ENCODE results near the gene GSTA2.
"Not testable (repeated sequence)": the region's sequence is repeated elsewhere in the genome, so short reads cannot be mapped to it uniquely, and the experiment has no call there.

Gene GSTA2

DNA sequence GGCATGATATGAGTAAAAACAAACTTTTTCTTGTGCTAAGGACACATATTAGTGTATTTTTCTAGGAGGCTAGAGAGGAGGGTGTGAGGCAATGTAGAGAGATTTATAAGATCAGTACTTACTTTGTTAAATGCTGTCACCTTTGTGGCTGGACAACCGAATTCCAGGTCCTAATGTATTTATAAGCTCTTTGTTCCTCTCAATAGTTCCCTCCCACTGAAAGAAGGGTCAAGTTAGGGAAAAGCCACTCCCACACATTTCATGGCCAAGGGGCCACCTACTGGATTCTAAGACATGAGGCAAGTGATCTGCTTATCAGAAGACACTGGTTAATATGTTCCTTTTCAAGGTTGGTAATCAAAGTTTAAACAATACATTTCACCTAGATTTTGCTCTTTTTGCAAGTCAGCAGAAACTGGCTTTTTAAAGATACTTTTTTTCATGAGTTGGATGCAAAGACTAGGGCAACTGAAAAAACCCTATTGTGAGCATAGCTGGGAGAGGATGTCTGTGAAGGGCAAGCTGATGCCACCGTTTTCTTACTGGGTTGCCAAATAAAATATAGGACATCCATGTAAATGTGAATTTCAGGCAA, at the start of gene GSTA2:
GSTA2 (minus strand) TSS at position 154 of the 595 bp plus-strand sequence. CDS start 5,528 bp downstream, outside the sequence.
- DNase-seq: not testable (repeated sequence)

DNA sequence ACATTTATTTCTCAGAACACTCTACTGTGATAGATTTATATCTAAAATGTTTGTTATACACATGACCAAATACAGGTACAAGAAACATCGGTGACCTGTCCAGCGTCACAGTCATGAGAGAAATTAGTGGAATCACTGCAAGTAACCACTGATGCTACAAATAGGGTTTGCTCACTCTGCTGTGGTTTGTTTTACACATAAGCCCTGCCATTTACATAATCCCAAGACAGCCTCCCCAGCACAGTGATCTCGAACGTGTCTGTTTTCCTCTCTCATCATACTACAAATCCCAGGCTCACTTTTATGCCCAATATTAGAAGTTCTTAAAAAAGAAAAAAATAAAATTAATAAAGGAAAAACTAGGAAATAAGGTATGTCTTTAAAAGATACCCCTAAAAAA, 46.5 kb upstream of the GSTA2 start:
- not testable (repeated sequence) for DNase-seq

DNA sequence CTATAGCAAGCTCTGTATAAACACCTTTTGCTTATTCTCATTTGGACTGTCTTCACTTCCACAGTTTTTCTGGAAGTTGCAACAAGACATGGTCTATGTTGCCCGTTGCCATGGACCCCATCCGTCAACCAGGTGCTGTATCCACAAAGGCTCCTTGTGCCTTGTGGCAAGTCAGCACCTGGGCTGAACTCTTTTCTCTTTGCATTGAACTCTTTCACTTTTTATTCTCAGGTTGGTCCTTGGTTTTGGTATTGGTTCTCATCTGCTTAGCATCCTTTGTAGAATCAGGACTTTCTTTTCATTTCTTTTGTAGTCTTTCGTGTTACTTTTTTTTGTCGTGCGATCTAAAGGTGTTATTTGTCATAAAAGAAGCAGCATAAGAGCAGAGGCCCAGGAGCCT, 45.4 kb upstream of the GSTA2 start:
- DNase-seq: no peak

DNA sequence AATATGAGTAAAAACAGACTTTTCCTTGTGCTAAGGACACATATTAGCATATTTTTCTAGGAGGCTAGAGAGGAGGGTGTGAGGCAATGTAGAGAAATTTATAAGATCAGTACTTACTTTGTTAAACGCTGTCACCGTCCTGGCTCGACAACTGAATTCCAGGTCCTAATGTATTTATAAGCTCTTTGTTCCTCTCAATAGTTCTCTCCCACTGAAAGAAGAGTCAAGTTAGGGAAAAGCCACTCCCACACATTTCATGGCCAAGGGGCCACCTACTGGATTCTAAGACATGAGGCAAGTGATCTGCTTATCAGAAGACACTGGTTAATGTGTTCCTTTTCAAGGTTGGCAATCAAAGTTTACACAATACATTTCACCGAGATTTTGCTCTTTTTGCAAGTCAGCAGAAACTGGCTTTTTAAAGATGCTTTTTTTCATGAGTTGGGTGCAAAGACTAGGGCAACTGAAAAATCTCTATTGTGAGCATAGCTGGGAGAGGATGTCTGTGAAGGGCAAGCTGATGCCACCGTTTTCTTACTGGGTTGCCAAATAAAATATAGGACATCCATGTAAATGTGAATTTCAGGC, 40.5 kb upstream of the GSTA2 start, which contains the start of gene GSTA1:
GSTA1 (minus strand) TSS at position 149 of the 588 bp plus-strand sequence. CDS start 4,549 bp downstream, outside the sequence.
- DNase-seq: not testable (repeated sequence)

DNA sequence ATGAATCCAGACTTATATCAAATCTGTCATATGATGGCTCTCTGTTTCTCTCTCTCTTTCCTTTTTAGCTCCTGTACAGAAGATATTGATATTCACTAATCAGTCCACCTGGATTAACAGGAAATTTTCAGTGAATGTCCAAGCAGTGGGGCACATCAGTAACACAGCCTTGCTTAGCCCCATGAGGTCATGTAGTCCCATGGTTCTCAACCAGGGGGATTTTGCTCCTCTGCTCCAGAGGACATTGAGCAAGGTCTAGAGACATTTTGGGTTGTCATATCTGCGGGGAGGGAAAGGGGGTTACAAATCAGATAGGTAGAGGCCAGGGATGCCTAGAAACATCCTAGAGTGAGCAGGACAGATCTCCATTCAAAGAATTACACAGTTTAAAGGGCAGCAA, 39.5 kb upstream of the GSTA2 start:
- no peak for DNase-seq

DNA sequence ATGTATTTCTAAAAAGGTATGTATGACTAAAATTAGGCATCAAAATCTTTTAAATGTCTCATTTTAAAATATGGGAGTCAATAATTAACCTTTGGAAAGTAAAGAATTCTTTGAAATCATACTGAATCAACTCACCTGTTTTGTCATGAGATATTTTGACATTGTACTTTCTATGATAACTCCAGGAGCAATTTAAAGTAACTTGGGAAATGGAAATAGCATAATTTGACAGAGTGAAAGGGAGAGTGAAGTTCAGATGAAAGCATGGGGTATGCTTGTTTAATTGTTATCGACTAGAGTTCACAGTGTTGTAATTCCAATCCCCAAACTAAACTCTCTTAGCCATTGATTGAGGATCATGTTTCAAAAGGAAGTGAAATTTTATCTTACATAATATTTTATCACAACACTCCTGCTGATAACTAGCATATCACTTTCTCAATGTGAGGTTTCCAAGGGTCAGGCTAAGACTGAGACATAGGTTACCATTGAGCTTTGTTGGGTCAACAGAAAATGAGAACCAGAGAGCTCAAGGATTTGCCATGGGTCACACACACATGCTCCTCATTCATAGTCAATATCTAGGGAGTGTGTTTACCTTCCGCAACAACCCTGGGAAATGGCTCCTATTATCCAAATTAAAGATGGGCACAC, 38.0 kb upstream of the GSTA2 start:
- no peak for DNase-seq

DNA sequence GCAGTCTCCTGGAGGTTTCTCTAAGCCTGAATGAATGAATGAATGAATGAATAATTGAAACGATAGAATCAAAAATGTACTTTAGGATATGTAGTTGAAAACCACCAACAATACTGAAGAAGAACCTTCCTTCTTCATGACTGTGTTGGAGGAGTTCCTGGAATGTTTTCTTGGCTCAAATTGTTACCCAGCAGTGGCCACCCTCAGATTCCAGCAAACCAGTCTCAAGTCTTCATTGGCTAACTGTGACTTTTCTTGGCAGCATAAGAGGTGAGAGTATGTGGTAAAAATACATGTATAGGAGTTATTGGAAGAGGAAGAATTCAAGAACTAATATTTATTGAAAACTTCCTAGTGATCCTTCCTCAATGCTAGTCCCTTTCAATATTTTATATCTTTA, 36.0 kb upstream of the GSTA2 start:
- DNase-seq: not testable (repeated sequence)

DNA sequence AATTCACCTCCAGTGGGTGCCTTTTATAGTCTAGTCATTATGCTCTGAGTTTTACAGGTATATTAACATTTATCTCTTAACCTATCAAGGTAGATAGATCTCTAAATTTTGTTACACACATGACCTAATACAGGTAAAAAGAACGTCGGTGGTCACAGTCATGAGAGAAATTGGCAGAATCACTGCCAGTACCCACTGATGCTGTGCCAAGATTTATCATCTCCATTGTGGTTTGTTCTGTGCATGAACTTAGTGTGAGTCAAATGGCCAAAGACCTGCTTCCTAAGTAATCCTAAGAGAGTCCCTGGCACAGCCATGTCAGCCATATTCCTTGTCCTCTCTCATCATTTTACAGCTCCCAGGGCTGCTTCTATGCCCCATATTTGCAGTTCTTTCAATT, 31.1 kb upstream of the GSTA2 start:
- DNase-seq: not testable (repeated sequence)

DNA sequence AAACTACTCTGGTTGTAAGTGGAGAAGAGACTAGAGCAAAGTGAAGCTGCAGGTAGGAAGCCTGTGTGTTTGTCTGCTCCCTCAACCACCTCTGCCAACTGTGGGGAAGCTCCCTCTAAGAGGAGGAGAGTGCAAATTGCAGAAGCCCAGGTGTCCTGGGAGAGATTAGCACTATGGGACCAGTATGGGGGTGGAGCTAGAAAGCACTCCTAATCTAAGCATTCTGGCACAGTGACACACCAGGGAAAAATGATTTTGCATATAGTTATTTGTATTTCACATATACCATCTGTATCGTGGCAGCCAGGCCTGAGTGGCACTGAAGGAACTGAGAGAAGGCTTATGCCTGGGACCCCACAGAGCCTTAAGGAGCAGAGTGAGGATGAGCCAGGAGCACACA, 27.6 kb upstream of the GSTA2 start:
- DNase-seq: no peak

DNA sequence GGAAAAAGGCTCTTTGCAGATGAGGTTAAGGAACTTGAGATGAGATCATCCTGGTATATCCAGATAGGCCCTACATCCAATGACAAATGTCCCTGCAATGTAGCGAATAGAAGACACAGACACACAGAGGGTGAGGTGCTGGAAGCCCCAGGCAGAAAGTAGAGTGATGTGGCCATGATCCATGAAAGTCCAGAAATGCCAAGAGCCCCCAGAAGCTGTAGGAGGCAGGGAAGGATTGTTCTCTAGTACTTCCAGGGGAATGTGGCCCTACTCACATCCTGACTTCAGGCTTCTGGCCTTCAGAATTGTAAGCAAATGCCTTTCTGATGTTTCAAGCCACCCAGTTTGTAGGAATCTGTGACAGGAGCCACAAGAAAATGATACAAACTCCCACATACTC, 26.4 kb upstream of the GSTA2 start:
- DNase-seq: not testable (repeated sequence)

DNA sequence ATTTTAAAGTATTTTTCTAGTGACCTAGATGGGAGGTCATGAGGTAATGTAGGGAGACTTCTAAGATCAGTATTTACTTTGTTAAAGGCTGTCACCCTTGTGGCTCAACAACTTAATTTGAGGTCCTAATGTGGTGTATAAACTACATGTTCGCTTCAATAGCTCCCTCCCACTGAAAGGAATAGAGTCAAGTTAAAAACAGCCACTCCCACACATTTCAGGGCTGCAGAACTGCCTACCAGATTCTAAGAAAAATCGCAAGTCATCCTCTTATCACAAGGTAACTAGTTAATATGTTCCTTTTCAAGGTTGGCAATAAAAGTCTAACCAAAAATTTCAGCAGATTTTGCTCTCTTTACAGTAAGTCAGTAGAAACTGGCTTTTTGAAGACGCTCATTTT, 25.2 kb upstream of the GSTA2 start:
- DNase-seq: no peak

DNA sequence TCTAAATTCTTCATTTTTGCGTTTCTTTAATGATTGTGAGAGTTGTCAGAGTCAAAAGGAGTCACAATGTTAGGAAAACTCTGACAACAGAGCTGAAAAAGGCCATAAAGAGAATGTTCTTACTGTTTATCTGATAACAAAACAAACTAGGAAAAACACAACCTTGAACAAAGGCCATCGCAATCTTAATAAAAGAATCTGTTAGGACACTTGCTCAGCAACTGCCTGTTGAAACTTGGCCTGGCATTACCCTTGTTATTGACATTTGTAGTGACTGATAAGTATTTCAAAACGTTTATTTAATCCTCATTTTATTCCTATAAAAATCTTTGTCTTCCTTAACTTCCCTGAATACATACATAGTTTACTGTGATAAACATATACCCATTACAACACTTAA, 24.6 kb upstream of the GSTA2 start:
- no peak for DNase-seq

DNA sequence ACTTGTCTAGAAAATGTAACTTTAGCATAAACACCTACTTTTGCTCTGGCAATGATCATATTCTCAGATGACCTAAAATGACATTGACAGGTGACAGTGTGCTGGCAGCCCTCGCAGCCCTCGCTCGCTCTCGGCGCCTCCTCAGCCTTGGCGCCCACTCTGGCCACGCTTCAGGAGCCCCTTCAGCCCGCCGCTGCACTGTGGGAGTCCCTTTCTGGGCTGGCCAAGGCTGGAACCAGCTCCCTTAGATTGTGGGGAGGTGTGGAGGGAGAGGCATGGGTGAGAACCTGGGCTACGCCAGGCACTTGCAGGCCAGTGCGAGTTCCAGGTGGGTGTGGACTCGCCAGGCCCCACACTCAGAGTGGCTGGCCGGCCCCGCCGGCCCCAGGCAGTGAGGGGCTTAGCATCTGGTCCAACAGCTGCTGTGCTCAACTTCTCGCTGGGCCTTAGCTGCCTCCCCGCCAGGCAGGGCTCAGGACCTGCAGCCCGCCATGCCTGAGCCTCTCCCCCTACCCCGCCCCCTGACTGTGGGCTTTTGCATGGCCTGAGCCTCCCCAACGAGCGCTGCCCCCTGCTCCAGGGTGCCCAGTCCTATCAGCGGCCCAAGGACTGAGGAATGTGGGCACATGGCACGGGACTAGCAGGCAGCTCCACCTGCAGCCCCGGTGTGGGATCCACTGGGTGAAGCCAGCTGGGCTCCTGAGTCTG, 23.1 kb upstream of the GSTA2 start:
- DNase-seq: no peak

DNA sequence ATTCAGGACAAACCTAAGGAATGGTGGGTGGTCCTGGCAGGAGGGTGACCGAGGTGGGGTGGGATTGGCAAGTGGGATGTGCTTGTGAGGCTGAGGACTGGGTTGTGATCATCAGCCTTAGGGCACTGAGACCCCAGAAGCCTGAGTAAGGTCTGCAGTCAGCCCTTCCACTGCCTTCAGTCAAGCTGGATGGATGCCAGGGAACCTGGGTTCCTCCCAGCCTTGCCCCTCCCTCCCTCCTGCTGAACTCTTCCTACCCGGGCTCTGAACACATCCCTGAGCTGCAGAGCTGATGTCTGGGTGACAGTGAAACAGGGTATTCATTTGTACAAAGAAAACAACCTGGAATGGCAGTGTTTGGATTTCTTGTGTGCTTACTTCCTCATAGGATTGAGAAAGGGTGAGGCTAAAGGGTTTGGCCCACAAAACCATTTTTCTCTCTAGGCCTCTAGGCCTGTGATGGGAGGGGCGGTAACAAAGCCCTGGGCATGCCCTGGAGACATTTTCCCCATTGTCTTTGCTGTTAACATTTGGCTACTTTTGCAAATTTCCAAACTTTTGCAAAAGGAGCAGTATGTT, 19.5 kb upstream of the GSTA2 start:
- peak; percentile 49 for DNase-seq

DNA sequence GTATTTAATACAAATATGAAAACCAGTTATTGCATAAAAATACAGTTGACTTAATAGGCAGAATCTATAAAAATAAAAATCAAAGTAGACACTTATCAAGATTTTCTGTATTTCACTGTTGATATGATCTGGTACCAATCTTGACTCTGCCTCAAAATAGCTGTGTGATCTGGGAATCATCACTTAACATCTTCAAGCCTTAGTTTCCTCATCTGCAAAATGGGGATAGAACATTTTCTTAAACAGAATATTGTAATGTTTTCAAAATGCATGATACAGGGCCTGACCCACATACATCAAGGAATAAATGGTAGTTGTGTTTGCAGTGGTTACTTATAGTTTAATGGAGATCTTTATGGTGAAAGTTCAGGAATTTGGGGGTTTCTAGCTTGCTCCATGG, 18.9 kb upstream of the GSTA2 start:
- not testable (repeated sequence) for DNase-seq

DNA sequence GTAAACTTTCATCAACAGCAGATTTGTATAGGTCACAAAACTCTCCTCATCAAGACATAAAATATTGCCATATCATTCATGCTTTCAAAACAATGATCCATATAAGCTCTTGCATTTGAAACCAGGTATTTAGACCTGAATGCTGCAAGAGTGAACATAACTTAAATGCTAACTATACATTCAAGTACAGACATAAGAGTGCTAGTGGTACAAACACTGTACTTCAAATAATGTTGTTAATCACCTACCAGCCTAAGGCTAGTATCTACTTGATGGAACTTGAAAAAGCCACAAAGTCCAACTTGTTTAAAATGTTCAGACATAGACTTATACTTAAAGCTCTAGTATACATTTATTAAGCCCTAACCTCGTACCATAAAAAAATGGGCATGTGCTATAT, 16.0 kb upstream of the GSTA2 start:
- DNase-seq: no peak

DNA sequence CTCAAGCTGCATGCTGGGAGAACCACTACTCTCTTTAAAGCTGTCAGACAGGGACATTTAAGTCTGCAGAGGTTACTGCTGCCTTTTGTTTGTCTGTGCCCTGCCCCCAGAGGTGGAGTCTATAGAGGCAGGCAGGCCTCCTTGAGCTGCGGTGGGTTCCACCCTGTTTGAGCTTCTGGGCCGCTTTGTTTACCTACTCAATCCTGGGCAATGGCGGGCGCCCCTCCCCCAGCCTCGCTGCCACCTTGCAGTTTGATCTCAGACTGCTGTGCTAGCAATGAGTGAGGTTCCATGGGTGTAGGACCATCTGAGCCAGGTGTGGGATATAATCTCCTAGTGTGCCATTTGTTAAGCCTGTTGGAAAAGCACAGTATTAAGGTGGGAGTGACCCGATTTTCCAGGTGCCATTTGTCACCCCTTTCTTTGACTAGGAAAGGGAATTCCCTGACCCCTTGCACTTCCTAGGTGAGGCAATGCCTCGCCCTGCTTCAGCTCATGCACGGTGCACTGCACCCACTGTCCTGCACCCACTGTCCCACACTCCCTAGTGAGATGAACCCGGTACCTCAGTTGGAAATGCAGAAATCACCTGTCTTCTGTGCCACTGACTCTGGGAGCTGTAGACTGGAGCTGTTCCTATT, 13.6 kb upstream of the GSTA2 start:
- DNase-seq: not testable (repeated sequence)

DNA sequence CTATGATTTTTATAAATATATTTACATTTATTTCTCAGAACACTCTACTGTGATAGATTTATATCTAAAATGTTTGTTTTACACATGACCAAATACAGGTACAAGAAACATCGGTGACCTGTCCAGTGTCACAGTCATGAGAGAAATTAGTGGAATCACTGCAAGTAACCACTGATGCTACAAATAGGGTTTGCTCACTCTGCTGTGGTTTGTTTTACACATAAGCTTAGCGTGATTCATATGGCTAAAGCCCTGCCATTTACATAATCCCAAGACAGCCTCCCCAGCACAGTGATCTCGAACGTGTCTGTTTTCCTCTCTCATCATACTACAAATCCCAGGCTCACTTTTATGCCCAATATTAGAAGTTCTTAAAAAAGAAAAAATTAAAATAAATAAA, 6.1 kb upstream of the GSTA2 start:
- DNase-seq: not testable (repeated sequence)

DNA sequence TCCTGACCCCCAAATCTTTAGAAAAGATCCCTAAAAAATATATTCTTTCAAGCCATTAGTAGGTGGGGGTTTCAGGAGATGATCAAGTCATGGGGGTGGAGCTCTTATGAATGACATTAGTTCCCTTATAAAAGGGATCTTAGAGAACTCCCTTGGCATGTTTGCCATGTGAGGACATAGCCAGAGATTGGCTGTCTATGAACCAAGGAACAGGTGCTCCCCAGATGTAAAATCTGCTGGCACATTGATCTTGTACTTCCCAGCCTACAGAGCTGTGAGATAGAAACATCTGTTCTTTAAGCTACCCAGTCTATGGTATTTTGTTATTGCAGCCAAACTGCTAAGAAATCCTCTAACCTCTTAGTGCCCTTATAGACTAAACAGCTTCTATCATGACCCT, 4.4 kb upstream of the GSTA2 start:
- not testable (repeated sequence) for DNase-seq

DNA sequence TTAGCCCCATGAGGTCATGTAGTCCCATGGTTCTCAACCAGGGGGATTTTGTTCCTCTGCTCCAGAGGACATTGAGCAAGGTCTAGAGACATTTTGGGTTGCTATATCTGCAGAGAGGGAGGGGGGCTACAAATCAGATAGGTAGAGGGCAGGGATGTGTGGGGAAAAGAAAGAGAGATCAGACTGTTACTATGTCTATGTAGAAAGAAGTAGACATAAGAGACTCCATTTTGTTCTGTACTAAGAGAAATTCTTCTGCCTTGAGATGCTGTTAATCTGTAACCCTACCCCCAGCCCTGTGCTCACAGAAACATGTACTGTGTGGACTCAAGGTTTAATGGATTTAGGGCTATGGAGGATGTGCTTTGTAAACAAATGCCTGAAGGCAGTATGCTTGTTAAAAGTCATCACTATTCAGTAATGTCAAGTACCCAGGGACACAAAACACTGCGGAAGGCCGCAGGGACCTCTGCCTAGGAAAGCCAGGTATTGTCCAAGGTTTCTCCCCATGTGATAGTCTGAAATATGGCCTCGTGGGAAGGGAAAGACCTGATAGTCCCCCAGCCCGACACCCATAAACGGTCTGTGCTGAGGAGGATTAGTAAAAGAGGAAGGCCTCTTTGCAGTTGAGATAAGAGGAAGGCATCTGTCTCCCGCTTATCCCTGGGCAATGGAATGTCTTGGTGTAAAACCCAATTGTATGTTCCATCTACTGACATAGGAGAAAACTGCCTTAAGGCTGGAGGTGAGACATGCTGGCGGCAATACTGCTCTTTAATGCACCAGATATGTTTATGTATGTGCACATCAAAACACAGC, 1.4 kb downstream of the GSTA2 start:
- not testable (repeated sequence) for DNase-seq

DNA sequence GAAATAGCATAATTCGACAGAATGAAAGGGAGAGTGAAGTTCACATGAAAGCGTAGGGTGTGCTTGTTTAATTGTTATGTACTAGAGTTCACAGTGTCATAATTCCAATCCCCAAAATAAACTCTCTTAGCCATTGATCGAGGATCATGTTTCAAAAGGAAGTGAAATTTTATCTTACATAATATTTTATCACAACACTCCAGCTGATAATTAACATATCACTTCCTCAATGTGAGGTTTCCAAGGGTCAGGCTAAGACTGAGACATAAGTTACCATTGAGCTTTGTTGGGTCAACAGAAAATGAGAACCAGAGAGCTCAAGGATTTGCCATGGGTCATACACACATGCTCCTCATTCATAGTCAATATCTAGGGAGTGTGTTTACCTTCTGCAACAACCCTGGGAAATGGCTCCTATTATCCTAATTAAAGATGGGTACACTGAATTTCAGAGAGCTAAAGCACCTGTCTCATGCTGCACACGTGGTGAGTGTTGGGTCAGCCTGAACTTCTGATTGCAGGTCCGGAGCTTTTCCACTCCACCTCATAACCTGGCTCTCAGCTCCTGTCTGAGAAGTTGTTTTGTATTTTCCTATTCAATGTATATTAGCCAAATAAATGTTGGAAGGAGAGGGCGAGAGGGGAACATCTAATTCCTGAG, 3.0 kb downstream of the GSTA2 start:
- peak; percentile 44 for DNase-seq
